Breast epithelium (tissue), 3 donors: Measurements from ENCODE around the gene SAFB2.

Source experiments
- POLR2A ChIP-seq: fragments of 450-650 bp; IDR thresholded peaks from one replicate; pipeline ENCODE4 v1.6.1; 2016; ENCODE audit warnings: antibody characterized with exemption, mild to moderate bottlenecking, moderate library complexity
- TF ChIP-seq, protein P1 (sequence below), 3 donors: fragments of 450-650 bp; IDR thresholded peaks; one replicate each; pipeline ENCODE4 v1.5.1; 2016 to 2017; ENCODE audit warnings: antibody characterized with exemption in 3 of 3, mild to moderate bottlenecking in 3 of 3, moderate library complexity in 3 of 3

DNA sequence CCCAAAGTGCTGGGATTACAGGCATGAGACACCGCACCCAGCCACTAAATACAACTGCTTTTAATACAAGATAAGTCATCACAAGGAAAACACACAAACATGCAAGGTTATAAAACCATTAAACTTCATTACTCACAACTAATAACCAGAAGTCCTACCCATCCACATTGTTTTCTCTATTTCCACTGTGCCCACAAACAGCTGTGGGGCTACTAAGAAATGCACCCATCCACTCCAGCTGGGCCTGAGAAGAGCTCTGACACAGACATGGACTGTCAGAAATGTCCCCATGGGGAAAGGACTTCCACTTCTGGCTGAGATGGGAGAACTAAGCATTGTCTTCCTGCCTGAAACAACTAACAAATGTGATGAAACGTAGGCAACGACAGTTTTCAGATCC lies 17.2 kb downstream of the SAFB2 start:
- TF ChIP-seq POLR2A, result no peak
- TF ChIP-seq, protein P1, sequence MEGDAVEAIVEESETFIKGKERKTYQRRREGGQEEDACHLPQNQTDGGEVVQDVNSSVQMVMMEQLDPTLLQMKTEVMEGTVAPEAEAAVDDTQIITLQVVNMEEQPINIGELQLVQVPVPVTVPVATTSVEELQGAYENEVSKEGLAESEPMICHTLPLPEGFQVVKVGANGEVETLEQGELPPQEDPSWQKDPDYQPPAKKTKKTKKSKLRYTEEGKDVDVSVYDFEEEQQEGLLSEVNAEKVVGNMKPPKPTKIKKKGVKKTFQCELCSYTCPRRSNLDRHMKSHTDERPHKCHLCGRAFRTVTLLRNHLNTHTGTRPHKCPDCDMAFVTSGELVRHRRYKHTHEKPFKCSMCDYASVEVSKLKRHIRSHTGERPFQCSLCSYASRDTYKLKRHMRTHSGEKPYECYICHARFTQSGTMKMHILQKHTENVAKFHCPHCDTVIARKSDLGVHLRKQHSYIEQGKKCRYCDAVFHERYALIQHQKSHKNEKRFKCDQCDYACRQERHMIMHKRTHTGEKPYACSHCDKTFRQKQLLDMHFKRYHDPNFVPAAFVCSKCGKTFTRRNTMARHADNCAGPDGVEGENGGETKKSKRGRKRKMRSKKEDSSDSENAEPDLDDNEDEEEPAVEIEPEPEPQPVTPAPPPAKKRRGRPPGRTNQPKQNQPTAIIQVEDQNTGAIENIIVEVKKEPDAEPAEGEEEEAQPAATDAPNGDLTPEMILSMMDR (IDR thresholded peaks at IDR 0.05), result no peak
